ENCODE results near the gene GIPC2. TPM values are rescaled to one million over a fixed set of nuclear protein-coding genes. Genes with fewer than 3 reads are reported as not detected.

Gene GIPC2
- total and polyA plus RNA-seq, 2 experiments from 2014 or later = 0.30 TPM; not detected in 1

GRCh38 chr1:78070210-78070609 lies 24.4 kb downstream of the GIPC2 start:
- H3K4me3 ChIP-seq = no peak overlapping the region
- TF ChIP-seq CTCF (IDR thresholded peaks at IDR 0.05; ENCODE audit: low read depth, low read length) = no peak
- no peaks in the 10 kb centered on the region for H3K36me3 ChIP-seq
- H3K27ac ChIP-seq = no peak overlapping the region
- no peaks in the 10 kb centered on the region for H3K4me1 ChIP-seq (ENCODE audit: low read depth)
- H3K9me3 ChIP-seq (ENCODE audit: low read depth) = no peaks in the 10 kb centered on the region
- no peak for DNase-seq (ENCODE audit: low read depth in 1 of 2, low spot score in 1 of 2)
- no peaks in the 10 kb centered on the region for H3K27me3 ChIP-seq

DNA sequence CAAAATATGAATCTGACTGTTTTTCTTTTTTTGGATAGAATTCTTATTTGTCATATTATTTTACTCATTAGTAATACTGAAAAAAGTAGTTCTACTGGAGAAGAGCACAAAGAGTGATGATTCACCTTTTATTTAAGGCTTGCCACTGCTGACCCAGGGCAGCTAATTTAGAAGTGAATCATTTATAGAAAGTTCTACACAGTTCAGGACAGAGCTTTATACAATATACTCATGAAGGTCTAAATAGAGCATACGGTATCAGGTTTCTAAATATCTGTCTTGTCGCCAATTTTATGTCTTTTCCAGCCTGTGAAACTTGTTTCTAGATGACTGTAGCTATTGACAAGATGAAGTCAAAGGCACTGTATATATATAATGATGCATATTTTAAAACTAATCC lies 25.0 kb downstream of the GIPC2 start:
- H3K36me3 ChIP-seq = no peaks in the 10 kb centered on the region
- TF ChIP-seq CTCF (IDR thresholded peaks at IDR 0.05; ENCODE audit: low read depth, low read length) = no peak
- H3K4me1 ChIP-seq (ENCODE audit: low read depth) = no peaks in the 10 kb centered on the region
- DNase-seq (ENCODE audit: low read depth in 1 of 2, low spot score in 1 of 2) = peak in 1 of 2 donors; percentile 31
- no peak overlapping the region for H3K27ac ChIP-seq
- H3K4me3 ChIP-seq = no peak overlapping the region
- H3K27me3 ChIP-seq = no peaks in the 10 kb centered on the region
- no peaks in the 10 kb centered on the region for H3K9me3 ChIP-seq (ENCODE audit: low read depth)

GRCh38 chr1:78071696-78072095 lies 25.9 kb downstream of the GIPC2 start:
- no peaks in the 10 kb centered on the region for H3K9me3 ChIP-seq (ENCODE audit: low read depth)
- H3K4me1 ChIP-seq (ENCODE audit: low read depth) = no peaks in the 10 kb centered on the region
- H3K27me3 ChIP-seq = no peaks in the 10 kb centered on the region
- no peak for DNase-seq (ENCODE audit: low read depth in 1 of 2, low spot score in 1 of 2)
- H3K4me3 ChIP-seq = no peak overlapping the region
- H3K36me3 ChIP-seq = no peaks in the 10 kb centered on the region
- no peak for TF ChIP-seq CTCF (IDR thresholded peaks at IDR 0.05; ENCODE audit: low read depth, low read length)
- H3K27ac ChIP-seq = no peak overlapping the region

- H3K9me3 ChIP-seq (ENCODE audit: low read depth) = no peaks in the 10 kb centered on the region
- no peak for TF ChIP-seq CTCF (IDR thresholded peaks at IDR 0.05; ENCODE audit: low read depth, low read length)
- H3K27me3 ChIP-seq = no peaks in the 10 kb centered on the region
- H3K36me3 ChIP-seq = no peaks in the 10 kb centered on the region
- H3K4me3 ChIP-seq = no peak overlapping the region
- H3K27ac ChIP-seq = no peak overlapping the region
- DNase-seq (ENCODE audit: low read depth in 1 of 2, low spot score in 1 of 2) = no peak
- no peaks in the 10 kb centered on the region for H3K4me1 ChIP-seq (ENCODE audit: low read depth)
Observed at GRCh38 chr1:78072216-78072615, 26.4 kb downstream of the GIPC2 start.

DNA sequence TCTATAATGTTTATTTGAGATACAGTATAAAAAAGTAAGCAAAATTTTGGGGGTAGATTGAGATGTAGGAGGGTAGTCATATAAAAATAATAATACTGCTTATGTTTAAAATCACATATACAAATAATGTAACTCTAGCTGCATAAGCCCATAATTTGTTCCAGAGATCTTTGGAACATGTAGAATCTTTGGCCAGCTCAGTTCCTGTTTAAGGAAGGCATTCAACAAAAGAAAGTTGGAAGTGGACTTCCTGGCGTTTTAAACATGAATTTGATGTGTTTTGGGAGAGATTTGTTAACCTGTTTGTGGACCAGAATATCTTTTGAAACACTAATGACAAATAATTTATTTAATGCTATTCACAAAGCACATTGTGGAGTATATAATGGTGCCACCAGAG lies 27.7 kb downstream of the GIPC2 start:
- no peak for TF ChIP-seq CTCF (IDR thresholded peaks at IDR 0.05; ENCODE audit: low read depth, low read length)
- no peak overlapping the region for H3K27ac ChIP-seq
- no peaks in the 10 kb centered on the region for H3K4me1 ChIP-seq (ENCODE audit: low read depth)
- no peaks in the 10 kb centered on the region for H3K9me3 ChIP-seq (ENCODE audit: low read depth)
- H3K27me3 ChIP-seq = no peaks in the 10 kb centered on the region
- H3K36me3 ChIP-seq = no peaks in the 10 kb centered on the region
- no peak overlapping the region for H3K4me3 ChIP-seq
- no peak for DNase-seq (ENCODE audit: low read depth in 1 of 2, low spot score in 1 of 2)

DNA sequence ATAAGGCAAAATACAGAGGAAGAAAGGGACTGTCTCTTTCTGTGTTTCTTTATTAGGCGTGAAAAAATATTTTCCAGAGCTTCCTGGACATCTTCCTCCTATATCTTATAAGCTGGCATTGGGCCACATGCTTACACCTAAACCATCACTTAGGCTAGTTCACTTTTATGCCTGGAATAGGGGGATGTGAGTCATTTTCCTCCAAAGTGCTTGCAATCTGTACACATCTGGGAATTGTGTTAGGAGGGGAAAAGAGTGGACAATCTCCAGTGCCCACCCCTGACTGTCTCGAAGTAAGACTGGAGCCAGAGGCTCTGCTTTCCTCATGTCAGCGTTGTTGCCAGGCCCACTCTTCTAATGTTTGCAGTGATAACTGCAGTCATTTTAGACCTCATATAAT lies 29.9 kb downstream of the GIPC2 start:
- no peaks in the 10 kb centered on the region for H3K36me3 ChIP-seq
- peak in 1 of 2 donors; percentile 40 for DNase-seq (ENCODE audit: low read depth in 1 of 2, low spot score in 1 of 2)
- H3K4me1 ChIP-seq (ENCODE audit: low read depth) = no peaks in the 10 kb centered on the region
- H3K4me3 ChIP-seq = no peak overlapping the region
- no peak for TF ChIP-seq CTCF (IDR thresholded peaks at IDR 0.05; ENCODE audit: low read depth, low read length)
- no peaks in the 10 kb centered on the region for H3K9me3 ChIP-seq (ENCODE audit: low read depth)
- H3K27ac ChIP-seq = no peak overlapping the region
- H3K27me3 ChIP-seq = no peaks in the 10 kb centered on the region
